Large intestine (tissue), 3 donors: ENCODE measurements around the gene TFR2. TPM values are rescaled to one million over a fixed set of nuclear protein-coding genes. Genes with fewer than 3 reads are reported as not detected.

ENCODE experiments used
- DNase-seq, 2 donors: peaks; one replicate each; pipeline versions ENCODE4 v3.0.0 to v3.0.0-alpha.2; 2013
- H3K27ac ChIP-seq: one replicate; pipeline ENCODE4 v1.5.1; 2013; ENCODE audit warnings: low read length
- H3K27me3 ChIP-seq: 2 replicates; pipeline ENCODE4 v1.6.1; 2013; ENCODE audit warnings: low read length; ENCODE audit not compliant: control insufficient read depth, insufficient read depth
- H3K36me3 ChIP-seq: 2 replicates; pipeline ENCODE4 v1.6.1; 2013; ENCODE audit warnings: low read length; ENCODE audit not compliant: control insufficient read depth, insufficient read depth
- H3K4me1 ChIP-seq: one replicate; pipeline ENCODE4 v1.6.1; 2013; ENCODE audit warnings: low read length; ENCODE audit not compliant: control insufficient read depth, insufficient read depth
- H3K4me3 ChIP-seq: one replicate; pipeline ENCODE4 v1.5.1; 2013; ENCODE audit warnings: low read length
- H3K9me3 ChIP-seq: one replicate; pipeline ENCODE4 v1.6.1; 2013; ENCODE audit warnings: mild to moderate bottlenecking, low read depth, low read length, moderate library complexity; ENCODE audit not compliant: control insufficient read depth
- WGBS: methylation state at CpG from one replicate; pipeline ENCODE4 v1.1.5; 2013; ENCODE audit warnings: low lambda C conversion rate; ENCODE audit not compliant: insufficient coverage; 5-methylcytosine and 5-hydroxymethylcytosine counted together
- polyA plus RNA-seq: library from polyadenylated mRNA; unstranded; fragments of 120-200 nt; gene quantifications from one replicate; pipeline ENCODE4 v1.2.1, GENCODE V29; 2013

TFR2 gene
- polyA plus RNA-seq, 1 donor, result 2.7 TPM

DNA sequence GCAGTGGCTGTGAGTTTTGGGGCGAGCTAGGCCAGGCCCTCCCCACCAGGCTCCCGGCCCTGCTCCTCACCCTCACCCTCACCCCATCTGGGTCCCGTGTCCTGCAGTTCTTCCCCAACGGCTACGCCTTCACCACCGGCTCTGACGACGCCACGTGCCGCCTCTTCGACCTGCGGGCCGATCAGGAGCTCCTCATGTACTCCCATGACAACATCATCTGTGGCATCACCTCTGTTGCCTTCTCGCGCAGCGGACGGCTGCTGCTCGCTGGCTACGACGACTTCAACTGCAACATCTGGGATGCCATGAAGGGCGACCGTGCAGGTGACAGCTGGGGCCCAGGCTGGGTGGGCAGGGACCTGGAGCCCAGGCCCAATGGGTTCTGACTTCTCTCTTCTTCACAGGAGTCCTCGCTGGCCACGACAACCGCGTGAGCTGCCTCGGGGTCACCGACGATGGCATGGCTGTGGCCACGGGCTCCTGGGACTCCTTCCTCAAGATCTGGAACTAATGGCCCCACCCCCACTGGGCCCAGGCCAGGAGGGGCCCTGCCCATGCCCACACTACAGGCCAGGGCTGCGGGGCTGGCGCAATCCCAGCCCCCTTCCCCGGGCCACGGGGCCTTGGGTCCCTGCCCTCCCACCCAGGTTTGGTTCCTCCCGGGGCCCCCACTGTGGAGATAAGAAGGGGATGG is 37.1 kb upstream of the TFR2 start:
- no peaks in the 10 kb centered on the region for H3K27me3 ChIP-seq
- no CpG with 5 or more reads among the region's 35 CpGs for WGBS
- H3K27ac ChIP-seq, result no peak overlapping the region
- H3K4me3 ChIP-seq, result no peak overlapping the region
- H3K4me1 ChIP-seq, result peaks cover 33% of the 10 kb centered on the region
- peak in 1 of 2 donors; percentile 21 for DNase-seq
- peaks cover 3% of the 10 kb centered on the region for H3K9me3 ChIP-seq
- peaks cover 68% of the 10 kb centered on the region for H3K36me3 ChIP-seq

DNA sequence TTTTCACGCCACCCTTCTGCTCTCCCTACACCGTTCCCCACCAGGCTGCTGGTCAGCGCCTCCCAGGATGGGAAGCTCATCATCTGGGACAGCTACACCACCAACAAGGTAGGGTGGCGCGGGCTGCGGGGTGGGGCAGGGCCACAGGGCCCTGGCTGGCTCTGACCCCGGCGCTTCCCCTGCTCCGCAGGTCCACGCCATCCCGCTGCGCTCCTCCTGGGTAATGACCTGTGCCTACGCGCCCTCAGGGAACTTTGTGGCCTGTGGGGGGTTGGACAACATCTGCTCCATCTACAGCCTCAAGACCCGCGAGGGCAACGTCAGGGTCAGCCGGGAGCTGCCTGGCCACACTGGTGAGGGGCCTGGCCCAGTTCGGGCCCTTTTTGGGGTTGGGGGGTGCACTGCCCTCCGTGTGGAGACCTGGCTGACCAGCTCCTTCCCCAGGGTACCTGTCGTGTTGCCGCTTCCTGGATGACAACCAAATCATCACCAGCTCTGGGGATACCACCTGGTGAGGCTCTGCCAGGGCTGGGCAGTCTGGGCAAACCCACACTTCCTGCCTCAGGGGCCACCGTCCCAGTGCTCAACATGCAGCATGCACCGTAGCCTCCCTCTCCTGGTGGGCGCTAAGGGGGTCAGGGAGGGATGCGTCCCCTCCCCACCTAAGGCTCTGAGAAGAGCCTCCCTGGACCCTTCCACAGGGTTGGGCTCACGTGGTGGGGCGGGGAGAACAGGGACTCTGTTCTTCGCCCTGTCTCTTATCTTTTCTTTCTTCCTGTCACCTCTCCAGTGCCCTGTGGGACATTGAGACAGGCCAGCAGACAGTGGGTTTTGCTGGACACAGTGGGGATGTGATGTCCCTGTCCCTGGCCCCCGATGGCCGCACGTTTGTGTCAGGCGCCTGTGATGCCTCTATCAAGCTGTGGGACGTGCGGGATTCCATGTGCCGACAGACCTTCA is 36.2 kb upstream of the TFR2 start:
- DNase-seq, result peak in 1 of 2 donors; percentile 56
- H3K4me3 ChIP-seq, result no peak overlapping the region
- H3K36me3 ChIP-seq, result peaks cover 59% of the 10 kb centered on the region
- WGBS, result no CpG with 5 or more reads among the region's 36 CpGs
- H3K27me3 ChIP-seq, result no peaks in the 10 kb centered on the region
- H3K27ac ChIP-seq, result no peak overlapping the region
- peaks cover 3% of the 10 kb centered on the region for H3K9me3 ChIP-seq
- H3K4me1 ChIP-seq, result peaks cover 33% of the 10 kb centered on the region

DNA sequence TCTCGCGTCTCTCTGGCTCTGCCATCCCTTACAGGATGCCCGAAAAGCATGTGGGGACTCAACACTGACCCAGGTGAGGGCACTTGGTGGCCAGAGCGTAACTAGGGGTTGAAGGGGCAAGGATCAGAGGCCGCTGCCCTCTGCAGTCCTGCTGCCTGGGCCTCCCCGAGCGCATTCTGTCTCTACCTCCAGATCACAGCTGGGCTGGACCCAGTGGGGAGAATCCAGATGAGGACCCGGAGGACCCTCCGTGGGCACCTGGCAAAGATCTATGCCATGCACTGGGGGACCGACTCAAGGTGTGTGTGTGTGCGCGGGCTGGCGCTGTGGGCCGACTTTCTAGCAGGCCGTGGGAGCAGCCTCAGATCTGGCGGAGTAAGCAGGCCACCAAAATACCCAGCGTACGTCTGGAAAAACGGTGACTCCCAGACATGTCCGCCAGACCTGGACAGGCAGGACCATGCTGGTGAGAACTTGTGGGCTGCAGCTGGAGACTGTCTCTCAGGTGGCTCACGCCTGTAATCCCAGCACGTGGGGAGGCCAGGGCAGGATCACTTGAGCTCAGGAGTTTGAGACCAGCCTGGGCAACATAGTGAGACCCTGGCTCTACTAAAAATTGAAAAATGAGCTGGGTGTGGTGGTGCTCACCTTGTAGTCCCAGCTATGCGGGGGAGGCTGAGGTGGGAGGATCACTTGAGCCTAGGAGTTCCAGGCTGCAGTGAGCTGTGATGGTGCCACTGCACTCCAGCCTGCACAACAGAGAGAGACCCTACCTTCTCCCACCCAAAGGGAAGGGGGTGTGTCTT is 35.4 kb upstream of the TFR2 start:
- Histone ChIP-seq H3K9me3 (peaks cover 3% of the 10 kb centered on the region), H3K27ac (no peak overlapping the region), H3K36me3 (peaks cover 50% of the 10 kb centered on the region), H3K4me3 (peak overlapping the region; percentile 97), H3K27me3 (peaks cover 3% of the 10 kb centered on the region), H3K4me1 (peaks cover 33% of the 10 kb centered on the region)
- no CpG with 5 or more reads among the region's 23 CpGs for WGBS
- no peak for DNase-seq

DNA sequence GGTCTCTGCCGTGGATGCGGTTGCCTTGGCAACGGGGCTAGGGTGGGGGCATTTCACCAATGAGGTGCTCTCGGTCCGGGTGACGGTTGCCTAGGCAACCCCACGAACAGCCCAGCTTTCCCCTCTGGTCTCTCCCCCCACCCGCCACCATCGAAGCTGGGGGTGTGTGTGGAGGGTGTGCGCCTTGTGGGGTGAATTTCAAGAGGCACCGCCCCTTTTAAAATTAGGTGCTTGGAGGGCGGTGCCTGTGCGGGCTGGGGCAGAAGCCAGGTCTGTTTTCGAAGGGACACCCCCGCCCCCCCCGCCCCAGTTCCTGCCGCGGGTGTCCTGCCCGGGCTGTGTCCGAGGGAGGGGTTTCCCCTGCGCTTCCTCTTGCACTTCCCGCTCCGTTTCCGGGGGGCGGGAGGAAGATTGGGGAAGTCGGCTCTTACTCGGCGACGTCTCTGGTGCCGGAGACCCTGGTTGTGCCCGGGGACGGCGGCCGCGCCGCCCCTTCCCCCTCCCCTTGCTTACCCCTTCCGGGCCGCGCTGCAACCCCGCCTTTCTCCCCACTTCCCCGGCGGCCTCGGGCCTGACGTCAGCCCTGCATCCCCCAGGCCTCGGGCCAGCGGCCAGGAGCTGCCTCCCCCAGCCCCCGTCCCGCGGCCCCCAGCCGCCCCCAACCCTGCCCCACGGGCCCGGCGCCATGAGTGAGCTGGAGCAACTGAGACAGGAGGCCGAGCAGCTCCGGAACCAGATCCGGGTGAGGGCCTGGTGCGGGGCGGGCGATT is 34.4 kb upstream of the TFR2 start:
- no CpG with 5 or more reads among the region's 59 CpGs for WGBS
- Histone ChIP-seq H3K27ac (peak overlapping the region; percentile 48), H3K4me1 (peaks cover 33% of the 10 kb centered on the region), H3K4me3 (peak overlapping the region; percentile 97), H3K36me3 (peaks cover 43% of the 10 kb centered on the region), H3K27me3 (peaks cover 3% of the 10 kb centered on the region), H3K9me3 (peaks cover 3% of the 10 kb centered on the region)
- peak; percentile 54 to 69 for DNase-seq

DNA sequence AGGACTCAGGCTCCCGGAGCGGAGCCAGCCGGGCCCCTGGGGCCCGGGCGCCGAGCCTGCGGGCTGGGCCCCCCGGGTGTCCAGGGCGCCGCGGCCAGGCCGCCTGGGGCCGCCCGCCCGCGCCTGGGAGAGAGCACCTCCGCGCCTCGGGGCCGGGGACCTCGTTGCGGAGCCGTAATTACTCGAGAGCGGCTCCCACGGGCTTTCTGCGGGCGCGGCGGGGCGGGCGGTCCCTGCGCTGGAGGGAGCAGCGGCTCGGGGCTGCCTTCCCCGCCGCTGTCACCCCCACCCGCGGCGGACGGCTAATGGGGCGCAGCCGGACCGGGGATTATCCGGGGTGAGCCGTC is 33.7 kb upstream of the TFR2 start:
- peak overlapping the region; percentile 97 for H3K4me3 ChIP-seq
- H3K9me3 ChIP-seq, result peaks cover 3% of the 10 kb centered on the region
- H3K4me1 ChIP-seq, result peaks cover 32% of the 10 kb centered on the region
- DNase-seq, result no peak
- peak overlapping the region; percentile 90 for H3K27ac ChIP-seq
- peaks cover 36% of the 10 kb centered on the region for H3K36me3 ChIP-seq
- peaks cover 3% of the 10 kb centered on the region for H3K27me3 ChIP-seq
- WGBS, result no CpG with 5 or more reads among the region's 46 CpGs

DNA sequence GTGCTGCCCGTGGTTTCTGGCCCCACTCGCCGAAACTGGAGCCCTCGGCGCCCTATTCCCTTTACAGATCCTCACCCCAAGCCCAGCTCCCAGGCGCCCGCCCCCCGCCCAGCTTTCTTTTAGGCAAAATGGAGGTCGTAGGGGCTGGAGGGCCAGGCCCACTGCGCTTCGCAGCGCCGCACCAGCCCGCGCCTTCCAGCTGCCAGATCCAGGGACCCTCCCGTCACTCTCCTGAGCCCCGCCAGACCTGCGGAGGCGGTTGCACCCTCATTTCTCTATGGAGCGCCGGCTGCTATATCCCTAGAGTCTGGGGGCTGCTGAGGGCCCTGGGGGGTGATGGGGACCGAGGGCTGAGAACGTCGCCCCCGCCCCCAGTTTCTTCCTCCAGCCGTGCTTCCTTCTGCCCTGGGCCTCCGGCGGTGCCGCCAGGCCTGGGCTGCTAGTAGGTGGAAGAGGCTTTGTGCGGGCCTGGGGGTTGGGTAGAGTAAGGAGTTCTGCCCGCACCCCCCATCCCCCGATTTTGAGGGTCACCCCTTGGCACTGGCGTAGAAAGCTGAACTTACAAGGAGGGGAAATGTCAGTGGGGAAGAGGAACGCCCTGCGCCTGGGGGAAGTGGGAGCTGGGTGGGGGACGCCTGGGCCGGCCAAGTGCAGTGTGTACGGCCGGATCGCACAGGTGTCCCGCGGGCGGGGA is 33.2 kb upstream of the TFR2 start:
- peak overlapping the region; percentile 90 for H3K27ac ChIP-seq
- peaks cover 31% of the 10 kb centered on the region for H3K36me3 ChIP-seq
- peak overlapping the region; percentile 97 for H3K4me3 ChIP-seq
- WGBS, result no CpG with 5 or more reads among the region's 43 CpGs
- peaks cover 27% of the 10 kb centered on the region for H3K4me1 ChIP-seq
- peak in 1 of 2 donors; percentile 58 for DNase-seq
- H3K9me3 ChIP-seq, result peaks cover 3% of the 10 kb centered on the region
- peaks cover 5% of the 10 kb centered on the region for H3K27me3 ChIP-seq

DNA sequence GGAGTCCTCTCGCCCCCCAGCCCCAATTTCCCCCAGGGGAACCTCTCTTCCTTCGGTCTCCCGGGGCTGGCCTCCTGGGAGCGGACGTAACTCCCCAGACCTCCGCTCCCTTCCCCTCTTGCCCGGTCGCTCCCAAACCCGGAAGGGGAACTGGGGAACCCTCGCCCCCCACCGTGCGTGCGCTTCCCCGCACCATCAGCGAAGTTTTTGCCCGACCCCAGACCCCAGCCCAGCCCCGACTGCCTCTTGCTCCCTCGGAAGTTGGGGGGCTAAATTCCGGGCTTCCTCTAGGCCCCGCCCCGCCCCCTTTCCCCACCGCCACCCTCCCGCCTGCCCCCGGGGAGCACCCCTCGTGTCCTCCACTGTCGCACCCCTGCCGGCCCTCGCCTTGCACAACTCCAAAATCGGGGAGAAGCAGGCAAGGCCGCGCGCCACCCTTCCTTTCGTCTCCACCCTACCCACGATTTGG is 32.6 kb upstream of the TFR2 start:
- peak overlapping the region; percentile 97 for H3K4me3 ChIP-seq
- H3K27ac ChIP-seq, result peak overlapping the region; percentile 90
- peaks cover 21% of the 10 kb centered on the region for H3K4me1 ChIP-seq
- H3K27me3 ChIP-seq, result peaks cover 5% of the 10 kb centered on the region
- WGBS, result no CpG with 5 or more reads among the region's 34 CpGs
- peaks cover 26% of the 10 kb centered on the region for H3K36me3 ChIP-seq
- no peak for DNase-seq
- H3K9me3 ChIP-seq, result peaks cover 3% of the 10 kb centered on the region

DNA sequence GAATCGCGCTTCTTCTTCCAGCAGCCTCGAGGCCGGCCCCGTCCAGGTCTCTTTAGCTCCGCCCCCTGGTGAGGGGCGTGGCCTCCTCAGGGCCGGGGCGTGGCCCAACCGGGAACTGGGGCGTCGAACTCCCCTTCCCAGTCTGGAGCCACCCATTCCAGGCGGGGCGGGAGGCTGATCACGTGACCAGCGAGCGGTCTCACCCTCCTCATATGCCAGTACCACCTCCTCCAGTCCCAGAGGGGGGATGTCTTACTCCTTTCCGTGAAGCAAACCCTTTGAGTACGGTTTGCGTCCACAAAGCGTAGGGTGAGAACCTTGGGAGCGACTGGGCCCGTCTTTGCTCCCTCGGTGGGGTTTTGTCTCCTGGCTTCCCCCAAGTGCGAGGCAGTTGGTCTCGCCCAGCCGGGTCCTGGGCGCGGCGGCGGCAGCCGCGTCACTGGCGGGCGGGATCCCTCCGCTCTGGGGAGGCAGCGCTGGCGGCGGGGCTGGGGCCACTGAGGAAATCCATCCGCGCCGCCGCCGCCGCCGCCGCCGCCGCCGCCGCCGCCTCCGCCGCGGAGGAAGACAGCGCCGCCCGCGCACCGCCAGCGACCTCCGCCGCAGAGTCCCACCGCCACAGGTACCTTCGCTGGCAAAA is 32.1 kb upstream of the TFR2 start, which contains the start of gene GNB2:
Gene GNB2 (plus strand): TSS at position 439 of the 640 bp plus-strand sequence. CDS start 2,526 bp downstream, outside the sequence.
- whole genome bisulfite sequencing, result no CpG with 5 or more reads among the region's 65 CpGs
- Histone ChIP-seq H3K27me3 (peaks cover 5% of the 10 kb centered on the region), H3K27ac (peak within 1 kb of the TSS; percentile 90), H3K36me3 (peaks cover 21% of the 10 kb centered on the region), H3K4me1 (peaks cover 16% of the 10 kb centered on the region), H3K9me3 (peaks cover under 1% of the 10 kb centered on the region), H3K4me3 (peak within 1 kb of the TSS; percentile 97)
- DNase-seq, result peak; percentile 99 to 100
